GM10266 (cell line): ENCODE measurements around the gene GP1BA.

Source experiments
- DNase-seq: peaks from one replicate; pipeline ENCODE4 v3.0.0; 2012; ENCODE audit errors: extremely low spot score
- TF ChIP-seq, protein P1 (sequence below): IDR thresholded peaks from 2 replicates; pipeline ENCODE4 v1.5.1; 2012; ENCODE audit warnings: mild to moderate bottlenecking, low read depth; ENCODE audit not compliant: control insufficient read depth, insufficient read depth; ENCODE audit errors: missing control alignments

Gene GP1BA

DNA sequence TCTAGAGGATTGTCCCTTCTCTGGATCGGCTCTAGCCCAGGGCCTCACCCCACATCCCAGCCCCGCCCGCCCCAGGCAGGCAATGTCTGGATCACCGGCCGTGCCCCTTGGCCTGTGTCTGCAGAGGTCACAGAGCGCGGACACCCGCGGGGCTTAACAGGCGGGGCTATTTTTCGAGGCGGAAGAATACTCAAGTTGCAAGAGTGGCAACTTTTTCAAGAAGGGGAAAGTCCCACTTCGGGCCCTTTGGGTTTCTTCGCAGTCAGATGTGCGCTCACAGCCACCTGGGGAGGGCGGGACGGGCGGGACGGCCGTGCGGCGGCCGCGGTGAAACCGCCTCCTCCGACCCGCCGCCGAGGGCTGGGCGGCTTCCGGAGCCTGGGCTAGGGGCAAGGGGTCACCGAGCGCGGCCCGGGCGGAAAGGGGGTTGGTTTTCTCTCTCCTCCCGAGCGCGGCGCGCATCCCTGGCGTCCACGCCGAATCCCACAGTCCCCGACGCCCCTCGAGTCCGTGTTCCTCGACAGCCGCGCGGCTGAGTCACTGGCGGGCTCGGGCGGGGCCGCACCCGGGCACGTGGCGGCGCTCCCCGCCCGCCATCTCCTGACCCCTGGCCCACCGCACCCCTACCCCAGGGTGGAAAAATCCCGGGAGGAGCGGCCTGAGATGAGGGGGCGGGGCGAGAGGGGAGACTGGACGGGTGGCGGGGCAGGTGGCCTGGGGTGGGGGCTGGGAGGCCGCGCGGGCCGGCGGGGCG is 17.4 kb downstream of the GP1BA start:
- TF ChIP-seq, protein P1, sequence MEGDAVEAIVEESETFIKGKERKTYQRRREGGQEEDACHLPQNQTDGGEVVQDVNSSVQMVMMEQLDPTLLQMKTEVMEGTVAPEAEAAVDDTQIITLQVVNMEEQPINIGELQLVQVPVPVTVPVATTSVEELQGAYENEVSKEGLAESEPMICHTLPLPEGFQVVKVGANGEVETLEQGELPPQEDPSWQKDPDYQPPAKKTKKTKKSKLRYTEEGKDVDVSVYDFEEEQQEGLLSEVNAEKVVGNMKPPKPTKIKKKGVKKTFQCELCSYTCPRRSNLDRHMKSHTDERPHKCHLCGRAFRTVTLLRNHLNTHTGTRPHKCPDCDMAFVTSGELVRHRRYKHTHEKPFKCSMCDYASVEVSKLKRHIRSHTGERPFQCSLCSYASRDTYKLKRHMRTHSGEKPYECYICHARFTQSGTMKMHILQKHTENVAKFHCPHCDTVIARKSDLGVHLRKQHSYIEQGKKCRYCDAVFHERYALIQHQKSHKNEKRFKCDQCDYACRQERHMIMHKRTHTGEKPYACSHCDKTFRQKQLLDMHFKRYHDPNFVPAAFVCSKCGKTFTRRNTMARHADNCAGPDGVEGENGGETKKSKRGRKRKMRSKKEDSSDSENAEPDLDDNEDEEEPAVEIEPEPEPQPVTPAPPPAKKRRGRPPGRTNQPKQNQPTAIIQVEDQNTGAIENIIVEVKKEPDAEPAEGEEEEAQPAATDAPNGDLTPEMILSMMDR: no peak

DNA sequence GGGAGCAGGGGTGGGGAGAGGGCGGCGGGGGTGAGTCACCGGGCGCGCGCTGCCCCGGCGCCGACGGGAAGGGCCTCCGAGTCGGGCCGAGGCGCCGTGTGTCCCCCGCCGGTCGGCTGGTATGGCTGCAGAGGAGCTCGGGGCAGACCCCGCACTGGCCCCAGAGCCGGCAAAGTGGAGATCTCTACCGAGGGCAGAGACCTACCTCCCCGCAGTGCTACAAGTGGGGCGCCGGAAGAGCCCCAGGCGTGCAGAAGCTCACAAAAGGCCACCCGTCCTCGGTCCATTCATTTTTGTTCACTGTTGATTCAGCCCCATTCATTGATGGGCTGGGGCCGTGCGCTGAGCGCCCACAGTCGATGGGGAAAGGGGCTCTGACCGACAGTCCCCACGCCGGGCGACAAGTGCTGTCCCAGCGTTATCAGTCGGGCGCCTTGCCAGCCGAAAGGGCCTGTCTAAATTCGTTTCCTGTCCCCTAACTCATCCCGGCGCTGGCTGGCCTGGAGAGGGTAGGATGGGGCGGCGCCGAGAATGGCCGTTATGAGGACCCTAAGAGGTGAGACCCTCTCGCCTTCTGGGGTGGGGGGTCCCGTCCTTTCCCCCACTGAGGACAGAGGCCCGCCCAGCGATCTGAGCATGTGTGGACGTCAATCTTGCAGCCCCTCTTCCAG is 18.1 kb downstream of the GP1BA start:
- TF ChIP-seq, protein P1: no peak
- no peak for DNase-seq

More for the DNA sequence above, 17.4 kb downstream of the GP1BA start:
- peak; percentile 92 for DNase-seq

DNA sequence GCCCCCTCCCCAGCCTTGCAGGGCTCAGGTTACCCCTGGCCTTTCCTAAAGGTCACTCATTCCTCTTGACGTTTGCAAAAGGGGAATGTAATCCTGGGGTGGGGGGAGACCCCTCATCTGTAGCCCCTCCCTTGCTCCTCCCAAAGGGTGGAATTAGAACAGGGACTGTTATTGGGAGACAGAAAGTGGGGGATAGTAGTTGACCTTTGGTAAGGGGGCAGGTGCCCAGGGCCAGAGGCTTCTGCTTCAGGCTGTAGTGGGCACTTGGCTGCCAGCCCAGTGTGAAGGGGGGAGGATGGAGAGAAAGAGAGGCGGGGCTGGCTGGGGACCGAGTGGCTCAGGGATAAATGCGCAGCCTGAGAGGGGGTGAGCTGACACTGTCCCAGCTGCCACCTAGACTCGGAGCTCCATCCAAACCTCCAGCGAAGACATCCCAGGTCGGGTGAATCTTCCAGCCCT is 18.7 kb downstream of the GP1BA start, which contains the start of gene ENO3:
Gene ENO3 (plus strand): TSS at position 374 of the 459 bp plus-strand sequence. CDS start 711 bp downstream, outside the sequence.
- TF ChIP-seq, protein P1: no peak
- DNase-seq: no peak

DNA sequence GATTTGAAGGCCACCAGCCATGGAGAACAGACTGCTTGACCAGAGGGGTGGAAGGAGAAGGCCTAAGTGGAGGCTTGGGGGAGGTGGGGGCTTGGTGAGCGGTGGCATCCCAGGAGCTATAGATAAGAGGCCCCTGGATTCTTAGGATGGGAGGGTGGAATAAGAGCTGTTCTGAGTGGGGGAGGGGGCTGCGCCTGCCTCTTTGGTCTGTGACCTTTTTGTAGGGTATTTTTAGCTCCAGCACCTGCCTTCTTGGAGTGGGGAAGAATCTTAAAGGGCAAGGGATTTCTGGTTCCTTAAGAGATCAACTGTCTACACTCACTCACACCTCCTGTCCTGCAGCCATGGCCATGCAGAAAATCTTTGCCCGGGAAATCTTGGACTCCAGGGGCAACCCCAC is 19.4 kb downstream of the GP1BA start:
- TF ChIP-seq, protein P1: no peak
- no peak for DNase-seq

DNA sequence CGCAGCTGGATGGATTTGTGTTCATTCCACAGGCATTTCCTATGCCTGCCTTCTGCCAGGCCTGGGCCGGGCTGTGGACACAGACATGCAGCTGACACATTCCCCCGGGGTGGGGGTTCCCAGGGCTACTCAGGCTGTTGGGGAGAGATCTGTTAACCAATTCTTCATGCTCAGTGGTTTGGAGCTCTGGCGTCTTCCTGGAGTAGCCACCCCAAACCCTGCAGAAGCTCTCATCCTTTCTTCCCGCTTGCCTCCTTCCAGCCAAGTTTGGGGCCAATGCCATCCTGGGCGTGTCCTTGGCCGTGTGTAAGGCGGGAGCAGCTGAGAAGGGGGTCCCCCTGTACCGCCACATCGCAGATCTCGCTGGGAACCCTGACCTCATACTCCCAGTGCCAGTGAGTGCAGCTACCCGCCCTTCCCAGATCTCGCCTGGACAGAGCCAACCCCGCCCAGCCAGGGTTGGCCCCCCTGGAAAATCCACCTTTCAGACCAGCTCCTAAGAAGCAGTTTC is 21.4 kb downstream of the GP1BA start:
- TF ChIP-seq, protein P1: no peak
- no peak for DNase-seq

DNA sequence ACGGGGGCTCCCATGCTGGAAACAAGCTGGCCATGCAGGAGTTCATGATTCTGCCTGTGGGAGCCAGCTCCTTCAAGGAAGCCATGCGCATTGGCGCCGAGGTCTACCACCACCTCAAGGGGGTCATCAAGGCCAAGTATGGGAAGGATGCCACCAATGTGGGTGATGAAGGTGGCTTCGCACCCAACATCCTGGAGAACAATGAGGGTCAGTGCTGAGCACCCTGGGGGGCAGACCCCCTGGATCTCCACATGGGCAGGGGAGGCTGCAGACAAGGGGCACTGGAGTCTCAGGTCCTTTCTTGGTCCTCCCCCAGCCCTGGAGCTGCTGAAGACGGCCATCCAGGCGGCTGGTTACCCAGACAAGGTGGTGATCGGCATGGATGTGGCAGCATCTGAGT is 23.0 kb downstream of the GP1BA start:
- TF ChIP-seq, protein P1: no peak
- no peak for DNase-seq
